Daoy (cell line): ENCODE results near the gene ELP4. TPM values are rescaled to one million over a fixed set of nuclear protein-coding genes. Genes with fewer than 3 reads are reported as not detected.
"Not testable (repeated sequence)": the region's sequence is repeated elsewhere in the genome, so short reads cannot be mapped to it uniquely, and the experiment has no call there.

Experiments used
- DNase-seq: peaks from one replicate; pipeline ENCODE4 v3.0.0-alpha.2; 2015; ENCODE audit warnings: low read depth
- total RNA-seq: library from RNA; depleted of rRNA; stranded (reverse); fragments of >200 nt; shearing (Covaris generic); gene quantifications from 2 replicates; pipeline ENCODE4 v1.2.3, GENCODE V29; 2014

ELP4 gene
- total RNA-seq, 1 experiment from 2014 or later, result 24.1 TPM

GRCh38 chr11:31542862-31543261 lies 33.3 kb downstream of the ELP4 start:
- no peak for DNase-seq

DNA sequence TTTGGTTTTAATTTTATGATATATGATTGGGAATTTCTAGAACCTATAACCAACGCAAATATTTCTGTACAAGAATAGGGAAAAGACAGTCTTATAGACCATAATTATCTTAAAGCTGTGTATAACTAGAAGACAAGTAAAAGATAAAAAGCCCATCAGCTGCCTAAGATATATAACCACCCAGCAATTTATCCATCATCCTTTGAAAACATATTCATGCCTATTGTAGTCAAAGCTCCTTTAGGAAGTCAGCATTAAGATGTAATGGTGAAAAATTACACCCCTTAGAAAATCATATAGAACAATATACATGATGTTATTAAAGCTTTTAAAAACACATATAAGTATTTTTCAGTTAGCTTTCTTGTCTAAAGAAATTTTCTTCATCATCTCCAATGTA lies 46.4 kb downstream of the ELP4 start:
- no peak for DNase-seq

DNA sequence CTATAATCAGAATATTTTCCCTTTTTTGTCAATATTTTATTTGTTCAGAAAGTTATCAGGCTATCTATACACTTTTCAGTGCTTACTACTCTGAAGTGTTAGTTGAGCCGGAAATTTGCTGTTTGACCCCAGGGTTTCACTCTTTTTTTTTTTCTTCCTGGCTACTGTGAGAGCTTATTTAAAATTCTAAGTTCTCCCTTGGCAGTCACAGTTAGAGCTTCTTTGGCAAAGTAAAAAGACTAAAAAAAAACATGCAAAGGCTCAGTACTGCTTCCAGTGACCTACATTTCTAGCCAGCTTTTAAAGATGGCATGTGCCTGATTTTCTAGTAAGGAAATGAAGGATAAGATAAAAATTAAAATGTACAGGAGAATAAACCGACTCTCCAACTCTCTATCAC lies 48.4 kb downstream of the ELP4 start:
- no peak for DNase-seq

DNA sequence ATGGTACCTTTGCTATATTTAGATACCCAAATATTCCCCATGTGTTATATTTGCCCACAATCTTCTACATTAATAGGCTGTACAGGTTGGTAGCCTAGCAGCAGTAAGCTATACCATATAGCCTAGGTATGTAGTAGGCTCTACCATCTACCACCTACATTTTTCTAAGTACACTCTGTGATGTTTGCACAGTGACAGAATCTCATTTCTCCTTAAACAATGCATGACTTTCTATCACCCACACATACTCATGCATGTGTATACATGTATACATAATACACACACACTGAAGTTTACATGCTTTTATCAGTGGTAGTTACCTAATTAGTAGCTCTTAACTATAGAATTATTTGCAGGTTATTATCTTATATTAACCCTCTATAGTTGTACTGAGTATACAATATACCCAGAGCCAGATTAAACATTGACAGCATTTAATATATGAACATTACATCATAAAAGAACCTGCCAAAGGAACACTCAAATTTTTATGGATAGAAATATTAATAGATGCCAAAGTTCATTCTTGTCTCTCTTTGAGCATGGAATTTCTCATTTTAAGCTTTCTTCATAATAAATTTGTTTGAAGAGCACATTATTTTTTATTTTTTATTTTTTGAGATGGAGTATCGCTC lies 51.4 kb downstream of the ELP4 start:
- DNase-seq, result no peak

DNA sequence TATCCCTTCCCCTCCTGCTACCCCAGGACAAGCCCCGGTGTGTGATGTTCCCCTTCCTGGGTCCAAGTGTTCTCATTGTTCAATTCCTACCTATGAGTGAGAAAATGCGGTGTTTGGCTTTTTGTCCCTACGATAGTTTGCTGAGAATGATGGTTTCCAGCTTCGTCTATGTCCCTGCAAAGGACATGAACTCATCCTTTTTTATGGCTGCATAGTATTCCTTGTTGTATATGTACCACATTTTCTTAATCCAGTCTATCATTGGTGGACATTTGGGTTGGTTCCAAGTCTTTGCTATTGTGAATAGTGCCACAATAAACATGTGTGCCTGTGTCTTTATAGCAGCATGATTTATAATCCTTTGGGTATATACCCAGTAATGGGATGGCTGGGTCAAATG lies 55.0 kb downstream of the ELP4 start:
- DNase-seq, result not testable (repeated sequence)

DNA sequence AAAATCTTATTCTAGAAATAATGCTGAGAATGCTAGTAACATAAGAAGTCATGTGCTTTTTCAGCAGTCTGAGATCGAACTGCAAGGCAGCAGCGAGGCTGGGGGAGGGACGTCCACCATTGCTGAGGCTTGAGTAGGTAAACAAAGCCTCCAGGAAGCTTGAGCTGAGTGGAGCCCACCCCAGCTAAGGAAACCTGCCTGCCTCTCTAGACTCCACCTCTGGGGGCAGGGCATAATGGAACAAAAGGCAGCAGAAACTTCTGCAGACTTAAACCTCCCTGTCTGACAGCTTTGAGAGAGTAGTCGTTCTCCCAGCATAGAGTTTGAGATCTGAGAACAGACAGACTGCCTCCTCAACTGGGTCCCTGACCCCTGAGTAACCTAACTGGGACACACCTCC lies 64.6 kb downstream of the ELP4 start:
- DNase-seq, result not testable (repeated sequence)

DNA sequence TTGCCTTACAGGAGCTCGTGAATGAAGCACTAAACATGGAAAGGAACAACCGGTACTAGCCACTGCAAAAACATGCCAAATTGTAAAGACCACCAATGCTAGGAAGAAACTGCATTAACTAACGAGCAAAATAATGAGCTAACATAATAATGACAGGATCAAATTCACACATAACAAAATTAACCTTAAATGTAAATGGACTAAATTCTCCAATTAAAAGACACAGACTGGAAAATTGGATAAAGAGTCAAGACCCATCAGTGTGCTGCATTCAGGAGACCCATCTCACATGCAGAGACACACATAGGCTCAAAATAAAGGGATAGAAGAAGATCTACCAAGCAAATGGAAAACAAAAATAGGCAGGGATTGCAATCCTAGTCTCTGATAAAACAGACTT lies 66.2 kb downstream of the ELP4 start:
- DNase-seq, result not testable (repeated sequence)

GRCh38 chr11:31579412-31579811 lies 69.8 kb downstream of the ELP4 start:
- not testable (repeated sequence) for DNase-seq

DNA sequence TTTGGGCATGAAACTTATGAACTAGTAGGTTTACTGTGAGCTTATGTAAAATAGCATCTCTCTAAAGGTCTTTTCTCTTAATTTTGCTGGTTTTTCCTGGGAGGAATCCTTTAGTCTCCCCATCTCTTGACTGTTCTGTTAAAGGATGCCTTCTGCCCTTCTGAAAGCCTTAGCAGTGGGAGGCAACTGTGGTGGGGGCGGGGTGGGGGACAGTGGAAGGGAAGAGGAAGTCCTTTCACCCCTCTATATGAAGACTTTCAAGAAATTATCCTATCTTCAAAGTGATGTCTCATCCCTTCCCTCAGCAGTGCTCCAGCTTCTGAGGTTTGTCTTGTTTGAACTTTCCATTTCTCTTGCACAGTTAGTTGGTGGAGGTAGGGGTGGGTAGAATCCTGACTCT lies 73.1 kb downstream of the ELP4 start:
- no peak for DNase-seq

- DNase-seq, result no peak
These were observed 88.9 kb downstream of the ELP4 start for GRCh38 chr11:31598454-31598853.

DNA sequence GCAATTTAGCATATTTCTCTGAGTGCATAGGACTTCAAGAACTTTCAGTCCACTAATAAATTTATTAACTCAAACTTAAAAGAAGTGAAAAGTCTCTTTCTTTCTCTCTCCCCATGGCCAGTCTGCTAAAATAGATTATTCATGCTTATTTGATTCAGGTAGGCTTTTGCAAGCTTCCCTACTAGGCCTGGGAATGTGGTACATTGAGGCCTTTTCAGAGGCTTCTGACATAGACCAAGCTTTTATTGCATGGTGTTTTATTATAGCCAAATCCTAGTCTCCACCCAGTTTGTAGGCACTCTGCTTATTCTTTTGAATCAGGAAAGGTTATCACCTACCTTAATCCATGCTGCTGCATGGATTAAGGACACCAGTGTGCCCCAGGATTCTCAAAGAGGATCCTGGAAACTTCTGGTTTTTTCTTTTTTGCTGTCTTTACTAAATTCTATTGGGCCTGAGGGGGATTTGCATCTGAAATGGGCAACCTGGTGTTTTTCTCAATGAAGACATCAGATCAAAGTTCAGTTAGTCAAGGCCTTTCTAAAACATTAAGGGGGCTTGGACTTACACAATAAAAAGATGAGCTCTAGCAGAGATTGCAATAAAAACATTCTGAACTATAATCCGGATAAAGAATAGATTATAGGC lies 92.2 kb downstream of the ELP4 start:
- no peak for DNase-seq

- no peak for DNase-seq
These were observed 97.3 kb downstream of the ELP4 start for GRCh38 chr11:31606893-31607292.

GRCh38 chr11:31607914-31608313 lies 98.3 kb downstream of the ELP4 start:
- no peak for DNase-seq

- DNase-seq, result no peak
These were observed 99.4 kb downstream of the ELP4 start for GRCh38 chr11:31608995-31609394.

DNA sequence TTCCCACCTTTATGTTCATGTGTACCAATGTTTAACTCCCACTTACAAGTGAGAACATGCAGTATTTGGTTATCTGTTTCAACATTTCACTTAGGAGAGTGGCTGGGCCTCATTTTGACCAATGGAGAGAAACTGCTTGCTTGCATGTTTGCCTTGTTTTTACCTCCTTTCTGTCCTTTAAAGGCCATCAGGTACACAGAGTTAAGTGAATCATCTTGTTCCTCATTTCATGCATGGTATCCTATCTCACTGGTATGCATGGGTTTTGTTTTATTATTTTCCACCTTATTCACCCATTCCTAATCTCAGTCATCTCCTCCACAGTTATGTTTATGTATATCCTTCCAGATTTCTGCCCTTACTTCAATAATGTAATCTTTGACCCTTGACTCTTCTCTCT lies 101.0 kb downstream of the ELP4 start:
- DNase-seq, result no peak

DNA sequence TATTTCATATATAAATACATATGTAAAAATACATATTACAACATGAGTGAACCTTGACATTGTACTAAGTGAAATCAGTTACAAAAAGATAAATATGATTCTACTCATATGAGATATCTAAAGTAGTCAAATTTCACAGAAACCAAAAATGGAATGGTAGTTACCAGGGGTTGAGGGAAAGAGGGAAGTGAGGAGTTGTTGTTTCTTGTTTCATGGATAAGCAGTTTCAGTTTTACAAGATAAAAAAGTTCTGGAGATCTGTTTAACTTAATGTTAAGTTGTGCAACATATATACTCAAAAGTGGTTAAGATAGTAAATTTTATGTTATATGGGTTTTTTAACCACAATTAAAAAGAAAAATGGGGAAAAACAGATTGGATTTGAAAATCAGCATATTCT lies 107.7 kb downstream of the ELP4 start:
- no peak for DNase-seq

DNA sequence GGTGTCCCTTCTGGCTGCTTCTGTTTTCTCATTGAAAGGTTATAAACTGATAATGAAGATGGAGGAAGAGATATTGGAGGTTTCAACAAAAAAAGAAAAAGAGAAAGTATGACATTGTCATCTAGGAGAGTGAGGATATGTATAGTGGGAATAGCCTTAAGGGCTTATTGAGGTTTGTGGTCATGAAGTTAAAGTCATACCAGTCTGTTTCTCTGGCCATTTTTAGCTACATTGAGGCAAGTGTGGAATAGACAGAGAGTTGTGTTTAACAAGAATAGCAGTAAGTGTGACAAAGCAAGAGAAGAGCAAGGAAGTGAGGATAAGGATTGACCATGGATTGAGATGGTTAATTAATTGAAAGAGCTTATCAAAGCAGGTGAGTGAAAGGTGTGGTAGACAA lies 110.4 kb downstream of the ELP4 start:
- DNase-seq, result no peak

DNA sequence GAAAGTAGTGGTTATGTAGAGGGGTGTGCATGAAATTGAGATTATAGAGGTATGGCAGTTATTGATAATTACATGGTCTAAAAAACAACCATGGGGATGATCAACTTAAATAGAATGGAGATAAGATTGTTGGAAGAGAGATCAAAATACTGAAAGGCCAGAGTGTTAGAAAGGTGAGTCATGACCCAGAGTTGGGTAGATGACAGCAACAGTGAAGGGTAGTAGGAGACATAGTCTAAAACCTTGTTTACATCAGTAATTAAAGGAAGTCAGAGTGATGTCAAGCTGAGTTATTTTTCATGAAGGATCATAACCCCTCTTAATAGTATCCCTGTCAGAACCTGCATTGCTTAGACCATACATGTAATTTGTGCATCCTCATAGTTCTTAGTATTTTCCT lies 110.9 kb downstream of the ELP4 start:
- no peak for DNase-seq

DNA sequence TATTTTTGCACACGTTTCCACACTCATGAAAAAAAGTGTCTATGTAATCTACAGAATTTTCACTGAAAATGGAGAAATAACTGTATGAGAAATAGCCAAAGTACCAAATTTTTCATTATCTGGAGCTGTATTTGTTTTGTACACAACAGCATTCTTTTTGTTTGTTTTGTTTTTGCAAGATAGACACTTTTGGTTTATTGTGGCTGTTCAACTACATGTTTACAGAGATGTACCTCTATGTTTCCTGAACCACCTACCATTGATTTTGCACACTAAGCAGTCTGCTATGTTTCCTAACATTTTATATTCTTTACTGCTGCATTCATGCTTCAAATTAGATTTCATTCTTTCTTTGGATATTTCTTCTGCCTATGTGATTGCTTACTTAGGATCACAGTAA lies 116.3 kb downstream of the ELP4 start:
- no peak for DNase-seq

DNA sequence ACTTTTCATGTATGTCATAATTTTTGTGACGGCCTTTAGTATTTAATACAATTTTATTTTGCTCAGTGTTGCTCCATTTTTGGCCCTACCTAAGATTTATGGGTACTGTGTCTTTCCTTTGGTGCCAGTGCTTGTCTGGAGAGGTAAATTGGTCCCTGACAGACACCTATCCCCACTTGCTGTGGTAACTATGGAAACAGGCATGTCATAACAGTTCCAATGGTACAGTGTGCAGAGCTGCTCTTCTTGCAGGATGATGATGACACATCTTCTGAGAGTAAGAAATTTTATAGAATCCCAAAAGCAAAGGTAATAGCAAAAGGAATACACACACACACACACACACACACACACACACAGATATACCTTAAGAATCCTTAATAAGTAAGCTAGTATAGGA lies 118.5 kb downstream of the ELP4 start:
- no peak for DNase-seq

- no peak for DNase-seq
These were observed 127.4 kb downstream of the ELP4 start for GRCh38 chr11:31636983-31637382.

GRCh38 chr11:31640611-31641010 lies 131.0 kb downstream of the ELP4 start:
- no peak for DNase-seq

DNA sequence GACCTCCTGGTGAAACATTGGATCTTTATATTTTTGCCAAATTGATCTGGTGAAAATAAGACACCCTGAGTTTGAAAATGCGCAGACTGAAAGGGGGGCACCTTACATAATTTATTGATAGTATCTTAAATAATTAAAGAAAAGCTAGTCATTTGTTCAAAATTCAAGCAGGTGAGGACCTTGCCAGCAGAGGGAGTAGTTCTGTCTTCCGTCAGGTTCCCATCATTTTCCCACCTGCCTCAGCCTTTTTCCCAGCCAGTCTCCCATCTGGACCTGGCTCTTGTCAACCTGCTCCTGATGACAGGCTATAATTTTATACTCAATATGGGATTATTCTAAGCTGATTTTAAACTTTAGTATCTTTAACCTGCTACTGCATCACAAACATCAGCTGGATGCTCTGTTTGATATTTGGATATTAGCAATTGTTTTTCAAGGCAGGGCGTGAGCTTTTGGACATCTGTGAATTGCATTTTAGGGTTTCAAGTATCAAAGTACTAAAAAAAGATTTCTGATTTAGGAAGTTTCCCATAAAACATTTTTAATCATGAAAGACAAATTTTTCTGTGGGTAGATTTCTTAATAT lies 132.0 kb downstream of the ELP4 start:
- DNase-seq, result peak; percentile 48

DNA sequence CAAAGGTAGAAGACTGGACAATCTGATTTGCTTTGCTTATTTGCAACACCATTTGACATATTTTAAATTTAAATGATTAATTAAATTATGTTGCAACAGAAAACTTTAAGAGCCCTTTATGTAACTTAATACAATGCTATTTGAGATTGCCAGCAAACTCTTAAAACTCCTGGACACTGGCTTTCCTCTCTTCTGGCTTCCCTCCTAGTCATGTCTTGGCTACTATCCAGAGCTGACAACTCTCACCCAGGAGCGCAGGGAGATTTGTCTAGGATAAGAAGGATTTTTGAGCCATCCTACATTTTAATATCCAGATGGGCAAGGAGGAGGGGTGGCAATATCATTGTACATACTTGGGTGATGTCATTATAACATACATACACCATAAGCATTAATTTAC lies 134.3 kb downstream of the ELP4 start:
- peak; percentile 67 for DNase-seq
